Measurements from ENCODE around the gene CD28. TPM values are rescaled to one million over a fixed set of nuclear protein-coding genes. Genes with fewer than 3 reads are reported as not detected.

Gene CD28
- total and polyA plus RNA-seq, 4 donors, result 0.14 to 3.0 (median 0.92) TPM

DNA sequence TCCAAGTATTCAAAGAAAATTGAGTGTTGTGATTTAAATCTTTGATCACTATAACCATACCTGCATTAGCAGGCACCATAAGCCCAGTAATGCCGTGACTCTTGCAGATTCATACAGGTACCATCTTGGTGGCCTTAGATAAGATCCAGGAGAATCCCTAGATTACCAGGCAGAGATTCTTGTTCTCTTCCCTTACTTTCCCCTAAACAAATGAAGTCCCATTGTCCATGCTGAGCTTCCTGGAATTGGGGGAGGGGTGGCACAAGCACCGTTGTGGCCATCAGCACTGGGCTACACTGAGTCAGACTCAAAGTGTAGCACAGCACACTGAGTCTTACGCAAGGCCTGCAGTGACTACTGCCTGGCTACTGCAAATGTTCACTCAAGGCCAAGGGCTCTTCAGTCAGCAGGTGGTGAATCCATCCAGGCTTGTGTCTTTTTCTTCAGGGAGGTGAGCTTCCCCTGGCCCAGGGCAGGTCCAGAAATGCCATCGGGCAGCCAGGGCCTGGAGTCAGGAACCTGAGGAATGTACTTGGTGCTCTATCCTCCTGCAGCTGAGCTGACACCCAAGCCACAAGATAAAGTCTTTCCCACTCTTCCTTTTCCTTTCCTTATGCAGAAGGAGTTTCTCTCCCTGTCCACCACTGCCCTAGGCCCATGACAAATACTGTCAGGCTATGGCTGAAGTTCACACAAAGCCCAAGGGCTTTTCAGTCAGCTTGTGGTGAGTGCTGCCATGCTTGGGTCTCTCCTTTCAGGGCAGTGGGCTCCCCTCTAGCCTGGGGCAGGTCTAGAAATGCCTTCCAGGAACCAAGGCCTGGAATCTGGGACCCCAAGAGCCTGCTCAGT lies 52.6 kb downstream of the CD28 start:
- TF ChIP-seq, protein P1, sequence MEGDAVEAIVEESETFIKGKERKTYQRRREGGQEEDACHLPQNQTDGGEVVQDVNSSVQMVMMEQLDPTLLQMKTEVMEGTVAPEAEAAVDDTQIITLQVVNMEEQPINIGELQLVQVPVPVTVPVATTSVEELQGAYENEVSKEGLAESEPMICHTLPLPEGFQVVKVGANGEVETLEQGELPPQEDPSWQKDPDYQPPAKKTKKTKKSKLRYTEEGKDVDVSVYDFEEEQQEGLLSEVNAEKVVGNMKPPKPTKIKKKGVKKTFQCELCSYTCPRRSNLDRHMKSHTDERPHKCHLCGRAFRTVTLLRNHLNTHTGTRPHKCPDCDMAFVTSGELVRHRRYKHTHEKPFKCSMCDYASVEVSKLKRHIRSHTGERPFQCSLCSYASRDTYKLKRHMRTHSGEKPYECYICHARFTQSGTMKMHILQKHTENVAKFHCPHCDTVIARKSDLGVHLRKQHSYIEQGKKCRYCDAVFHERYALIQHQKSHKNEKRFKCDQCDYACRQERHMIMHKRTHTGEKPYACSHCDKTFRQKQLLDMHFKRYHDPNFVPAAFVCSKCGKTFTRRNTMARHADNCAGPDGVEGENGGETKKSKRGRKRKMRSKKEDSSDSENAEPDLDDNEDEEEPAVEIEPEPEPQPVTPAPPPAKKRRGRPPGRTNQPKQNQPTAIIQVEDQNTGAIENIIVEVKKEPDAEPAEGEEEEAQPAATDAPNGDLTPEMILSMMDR (IDR thresholded peaks at IDR 0.05; ENCODE audit: control extremely low read depth, extremely low read depth), result no peak
- Histone ChIP-seq H3K4me3 (no peak overlapping the region), H3K9me3 (ENCODE audit: control insufficient read depth in 4 of 4, insufficient read depth in 3 of 4, low read length in 3 of 4) (peaks cover 0 to 2% (median under 1%) of the 10 kb centered on the region in 4 donors), H3K27me3 (ENCODE audit: control insufficient read depth in 3 of 3, insufficient read depth in 3 of 3, low read length in 2 of 3) (no peaks in the 10 kb centered on the region), H3K27ac (ENCODE audit: low read depth in 1 of 2, low read length in 1 of 2) (no peak overlapping the region), H3K36me3 (ENCODE audit: control insufficient read depth in 4 of 4, insufficient read depth in 4 of 4, low read length in 4 of 4) (no peaks in the 10 kb centered on the region), H3K9ac (ENCODE audit: insufficient read depth in 1 of 2, low read length in 2 of 2) (no peak overlapping the region), H3K4me1 (ENCODE audit: control insufficient read depth in 5 of 5, insufficient read depth in 5 of 5, low read length in 5 of 5) (peaks cover 0 to 6% (median 0%) of the 10 kb centered on the region in 5 donors)
- ATAC-seq (ENCODE audit: insufficient read depth, low FRiP score) (peak; percentile 34), DNase-seq (no peak)
- 68 to 82% methylated on average over 4 of the region's 4 CpGs for whole genome bisulfite sequencing, 2 donors

DNA sequence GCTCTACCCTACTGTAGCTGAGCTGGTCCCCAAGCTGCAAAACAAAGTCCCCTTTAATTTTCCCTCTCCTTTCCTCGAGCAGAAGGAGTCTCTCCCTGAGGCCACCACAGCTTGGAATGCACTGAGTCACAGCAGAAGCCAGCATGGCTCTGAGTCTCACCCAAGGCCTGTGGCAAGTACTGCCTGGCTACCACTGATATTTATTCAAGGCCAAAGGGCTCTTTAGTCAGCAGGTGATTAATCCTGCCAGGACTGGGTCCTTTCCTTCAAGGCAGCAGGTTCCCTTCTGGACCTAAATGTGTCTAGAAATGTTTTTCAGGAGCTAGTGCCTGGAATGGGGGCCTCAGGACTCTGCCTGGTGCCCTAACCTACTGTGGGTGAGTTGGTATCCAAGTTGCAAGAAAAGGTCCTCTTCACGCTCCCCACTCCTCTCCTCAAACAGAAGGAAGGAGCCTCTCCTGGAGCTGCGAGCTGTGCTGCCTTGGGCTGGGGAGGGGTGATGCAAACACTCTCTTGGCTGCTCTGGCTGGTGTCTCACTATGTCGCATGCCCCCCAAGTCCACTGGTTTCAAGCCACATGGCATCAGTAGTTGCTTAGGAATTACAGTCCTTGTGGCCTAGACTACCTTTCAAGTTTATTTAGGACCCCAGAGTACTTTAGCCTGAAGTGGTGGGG lies 53.4 kb downstream of the CD28 start:
- peaks cover 0 to 6% (median 0%) of the 10 kb centered on the region in 5 donors for H3K4me1 ChIP-seq (ENCODE audit: control insufficient read depth in 5 of 5, insufficient read depth in 5 of 5, low read length in 5 of 5)
- H3K27me3 ChIP-seq (ENCODE audit: control insufficient read depth in 3 of 3, insufficient read depth in 3 of 3, low read length in 2 of 3), result no peaks in the 10 kb centered on the region
- H3K9ac ChIP-seq (ENCODE audit: insufficient read depth in 1 of 2, low read length in 2 of 2), result no peak overlapping the region
- peaks cover 0 to 2% (median 2%) of the 10 kb centered on the region in 4 donors for H3K9me3 ChIP-seq (ENCODE audit: control insufficient read depth in 4 of 4, insufficient read depth in 3 of 4, low read length in 3 of 4)
- H3K27ac ChIP-seq (ENCODE audit: low read depth in 1 of 2, low read length in 1 of 2), result no peak overlapping the region
- 95% methylated on average over 4 of the region's 4 CpGs for WGBS, 2 donors
- H3K36me3 ChIP-seq (ENCODE audit: control insufficient read depth in 4 of 4, insufficient read depth in 4 of 4, low read length in 4 of 4), result no peaks in the 10 kb centered on the region
- DNase-seq, result no peak
- H3K4me3 ChIP-seq, result no peak overlapping the region
- TF ChIP-seq, protein P1 (IDR thresholded peaks at IDR 0.05; ENCODE audit: control extremely low read depth, extremely low read depth), result no peak
- ATAC-seq (ENCODE audit: insufficient read depth, low FRiP score), result no peak

DNA sequence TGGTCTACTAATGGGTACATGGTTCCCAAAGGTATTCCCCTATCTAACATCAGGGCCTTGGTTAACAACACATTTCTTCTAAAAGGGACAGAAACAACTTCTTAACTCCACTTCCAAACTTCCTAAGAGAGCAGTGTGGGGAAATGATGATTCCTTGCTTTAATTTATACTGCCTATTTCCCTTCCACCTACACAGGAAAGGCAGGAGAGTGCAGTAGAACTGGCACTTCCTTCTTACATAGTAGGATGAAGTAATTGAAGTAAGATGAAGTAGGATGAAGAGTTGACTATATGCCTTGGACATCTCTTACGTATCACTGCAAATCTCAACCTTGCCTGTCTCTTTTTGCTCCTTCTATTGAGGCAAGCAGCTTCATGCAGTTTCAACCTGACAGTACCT lies 54.7 kb downstream of the CD28 start:
- WGBS, 2 donors, result 91 to 94% methylated on average over 1 of the region's 1 CpG
- H3K27ac ChIP-seq (ENCODE audit: low read depth in 1 of 2, low read length in 1 of 2), result no peak overlapping the region
- no peak for ATAC-seq (ENCODE audit: insufficient read depth, low FRiP score)
- H3K9me3 ChIP-seq (ENCODE audit: control insufficient read depth in 4 of 4, insufficient read depth in 3 of 4, low read length in 3 of 4), result peaks cover 0 to 2% (median 0%) of the 10 kb centered on the region in 4 donors
- H3K27me3 ChIP-seq (ENCODE audit: control insufficient read depth in 3 of 3, insufficient read depth in 3 of 3, low read length in 2 of 3), result no peaks in the 10 kb centered on the region
- H3K4me3 ChIP-seq, result no peak overlapping the region
- no peak overlapping the region for H3K9ac ChIP-seq (ENCODE audit: insufficient read depth in 1 of 2, low read length in 2 of 2)
- peaks cover 0 to 6% (median 0%) of the 10 kb centered on the region in 5 donors for H3K4me1 ChIP-seq (ENCODE audit: control insufficient read depth in 5 of 5, insufficient read depth in 5 of 5, low read length in 5 of 5)
- no peak for DNase-seq
- H3K36me3 ChIP-seq (ENCODE audit: control insufficient read depth in 4 of 4, insufficient read depth in 4 of 4, low read length in 4 of 4), result no peaks in the 10 kb centered on the region
- TF ChIP-seq, protein P1 (IDR thresholded peaks at IDR 0.05; ENCODE audit: control extremely low read depth, extremely low read depth), result no peak
